Activated CD4-positive, alpha-beta T cell treated with anti-CD3 and anti-CD28 coated beads, Interleukin-2, Interleukin-4, amounts not matched to agents 100 ng/mL and 50 ng/mL, durations not matched to agents 16 hours and 8 hours (primary cell): Measurements from ENCODE around the gene TOM1L2.

Experiments used
- DNase-seq: peaks from one replicate; pipeline ENCODE4 v3.0.0-alpha.2; 2020; ENCODE audit warnings: low spot score

TOM1L2 gene

GRCh38 chr17:17848311-17849082 lies 123.7 kb downstream of the TOM1L2 start:
- DNase-seq, result no peak

GRCh38 chr17:17847726-17848125 lies 124.5 kb downstream of the TOM1L2 start:
- no peak for DNase-seq

GRCh38 chr17:17847118-17847689 lies 125.0 kb downstream of the TOM1L2 start:
- DNase-seq, result no peak

GRCh38 chr17:17846645-17847044 lies 125.6 kb downstream of the TOM1L2 start:
- DNase-seq, result no peak

GRCh38 chr17:17846003-17846402 lies 126.2 kb downstream of the TOM1L2 start:
- DNase-seq, result no peak

GRCh38 chr17:17845046-17845775 lies 127.0 kb downstream of the TOM1L2 start:
- no peak for DNase-seq

GRCh38 chr17:17844500-17844899 lies 127.7 kb downstream of the TOM1L2 start:
- DNase-seq, result no peak

GRCh38 chr17:17844079-17844478 lies 128.1 kb downstream of the TOM1L2 start:
- no peak for DNase-seq

- no peak for DNase-seq
These were observed 129.1 kb downstream of the TOM1L2 start for GRCh38 chr17:17843096-17843495.

- no peak for DNase-seq
These were observed 129.9 kb downstream of the TOM1L2 start for GRCh38 chr17:17842111-17842876.

GRCh38 chr17:17841601-17842025 lies 130.6 kb downstream of the TOM1L2 start:
- no peak for DNase-seq

- no peak for DNase-seq
These were observed 131.2 kb downstream of the TOM1L2 start for GRCh38 chr17:17840751-17841591.

GRCh38 chr17:17839791-17840707 lies 132.2 kb downstream of the TOM1L2 start:
- peak; percentile 85 for DNase-seq

GRCh38 chr17:17837966-17838962 lies 133.9 kb downstream of the TOM1L2 start:
- no peak for DNase-seq

- no peak for DNase-seq
These were observed 134.8 kb downstream of the TOM1L2 start for GRCh38 chr17:17837380-17837821.

GRCh38 chr17:17836818-17837379 lies 135.3 kb downstream of the TOM1L2 start, which contains the start of gene SREBF1:
Gene SREBF1, minus strand, starts transcription at chr17:17836986. Its CDS starts 169 bp downstream, at chr17:17836817.
- DNase-seq, result peak; percentile 64

- peak; percentile 98 for DNase-seq
These were observed 135.9 kb downstream of the TOM1L2 start for GRCh38 chr17:17836250-17836817.
